ENCODE data around the gene SLC25A33.

The SLC25A33 gene

DNA sequence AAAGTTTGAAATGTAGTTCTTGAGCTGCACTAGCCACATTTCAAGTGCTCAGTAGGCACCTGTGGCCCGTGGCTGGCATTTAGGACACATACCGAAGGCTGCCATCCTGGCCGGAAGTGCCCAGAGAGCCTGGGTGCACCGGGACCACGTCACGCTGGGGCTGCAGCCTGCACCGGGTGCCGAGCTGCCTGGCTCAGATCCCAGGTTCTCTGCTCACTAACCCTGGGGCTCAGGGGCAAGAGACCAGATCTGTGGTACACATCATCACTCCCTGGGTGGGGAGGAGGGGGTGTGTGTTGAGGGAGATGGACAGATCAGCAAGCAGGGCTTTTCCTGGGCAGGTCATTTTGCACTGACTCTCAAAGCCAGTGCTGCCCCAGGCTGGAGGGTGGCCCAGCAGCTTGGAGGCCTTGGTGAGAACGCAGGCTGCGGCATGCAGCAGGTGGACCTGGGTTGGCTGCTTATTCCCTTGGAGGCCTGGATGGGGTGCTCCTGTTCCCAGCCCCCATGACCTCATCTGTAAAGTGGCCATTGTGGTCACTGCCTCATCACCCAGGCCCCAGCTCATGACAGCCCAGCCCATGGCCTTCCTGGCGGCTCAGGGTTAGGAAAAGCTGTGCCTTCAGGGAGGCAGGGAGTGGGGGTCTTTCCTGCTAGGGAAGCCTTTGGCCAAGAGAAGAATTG is 73.0 kb downstream of the SLC25A33 start:
- DNase-seq (ENCODE audit: low read depth): no peak
- no peak overlapping the region for H3K4me3 ChIP-seq (ENCODE audit: low read depth, low read length)

DNA sequence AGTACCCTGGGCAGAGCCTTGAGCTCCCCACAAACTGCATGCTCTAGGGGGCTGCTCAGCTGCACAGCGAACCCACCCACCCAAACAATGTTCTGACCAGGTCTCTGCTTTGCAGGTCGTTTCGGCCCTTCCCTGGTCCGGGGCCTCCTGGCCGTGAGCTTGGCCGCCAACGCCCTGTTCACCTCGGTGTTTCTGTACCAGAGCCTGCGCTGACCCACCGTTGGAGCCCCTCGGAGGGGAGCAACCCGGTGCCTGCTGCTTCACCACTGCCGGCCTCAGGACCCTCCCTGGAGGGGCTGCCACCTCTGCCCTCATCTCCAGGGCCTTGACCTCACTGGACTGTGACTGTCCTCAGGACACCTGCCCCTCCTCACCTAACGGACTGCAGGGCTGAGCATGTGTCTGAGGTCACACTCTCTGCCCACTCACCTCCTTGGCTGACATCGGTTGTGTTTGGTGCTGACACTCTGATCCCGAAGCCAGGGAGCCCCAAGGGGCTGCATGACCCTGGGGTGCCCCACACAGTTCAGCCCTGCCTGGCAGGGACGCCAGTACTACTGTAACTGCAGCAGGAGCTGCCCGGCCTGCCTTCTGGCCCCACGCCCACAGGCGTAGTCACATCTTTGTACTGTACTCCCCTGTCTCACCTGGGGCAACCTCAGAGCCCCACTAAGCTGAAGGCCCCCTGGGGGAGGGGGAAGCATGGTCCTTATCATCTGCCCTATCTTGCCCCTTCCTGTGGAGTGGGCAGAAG is 73.8 kb downstream of the SLC25A33 start:
- DNase-seq (ENCODE audit: low read depth): no peak
- no peak overlapping the region for H3K4me3 ChIP-seq (ENCODE audit: low read depth, low read length)
- TF ChIP-seq, protein P1, sequence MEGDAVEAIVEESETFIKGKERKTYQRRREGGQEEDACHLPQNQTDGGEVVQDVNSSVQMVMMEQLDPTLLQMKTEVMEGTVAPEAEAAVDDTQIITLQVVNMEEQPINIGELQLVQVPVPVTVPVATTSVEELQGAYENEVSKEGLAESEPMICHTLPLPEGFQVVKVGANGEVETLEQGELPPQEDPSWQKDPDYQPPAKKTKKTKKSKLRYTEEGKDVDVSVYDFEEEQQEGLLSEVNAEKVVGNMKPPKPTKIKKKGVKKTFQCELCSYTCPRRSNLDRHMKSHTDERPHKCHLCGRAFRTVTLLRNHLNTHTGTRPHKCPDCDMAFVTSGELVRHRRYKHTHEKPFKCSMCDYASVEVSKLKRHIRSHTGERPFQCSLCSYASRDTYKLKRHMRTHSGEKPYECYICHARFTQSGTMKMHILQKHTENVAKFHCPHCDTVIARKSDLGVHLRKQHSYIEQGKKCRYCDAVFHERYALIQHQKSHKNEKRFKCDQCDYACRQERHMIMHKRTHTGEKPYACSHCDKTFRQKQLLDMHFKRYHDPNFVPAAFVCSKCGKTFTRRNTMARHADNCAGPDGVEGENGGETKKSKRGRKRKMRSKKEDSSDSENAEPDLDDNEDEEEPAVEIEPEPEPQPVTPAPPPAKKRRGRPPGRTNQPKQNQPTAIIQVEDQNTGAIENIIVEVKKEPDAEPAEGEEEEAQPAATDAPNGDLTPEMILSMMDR (IDR thresholded peaks at IDR 0.05; ENCODE audit: insufficient read depth, low read depth, low read length, missing control alignments): no peak

More for the DNA sequence above, 73.0 kb downstream of the SLC25A33 start:
- TF ChIP-seq, protein P1 (IDR thresholded peaks at IDR 0.05; ENCODE audit: insufficient read depth, low read depth, low read length, missing control alignments): no peak

DNA sequence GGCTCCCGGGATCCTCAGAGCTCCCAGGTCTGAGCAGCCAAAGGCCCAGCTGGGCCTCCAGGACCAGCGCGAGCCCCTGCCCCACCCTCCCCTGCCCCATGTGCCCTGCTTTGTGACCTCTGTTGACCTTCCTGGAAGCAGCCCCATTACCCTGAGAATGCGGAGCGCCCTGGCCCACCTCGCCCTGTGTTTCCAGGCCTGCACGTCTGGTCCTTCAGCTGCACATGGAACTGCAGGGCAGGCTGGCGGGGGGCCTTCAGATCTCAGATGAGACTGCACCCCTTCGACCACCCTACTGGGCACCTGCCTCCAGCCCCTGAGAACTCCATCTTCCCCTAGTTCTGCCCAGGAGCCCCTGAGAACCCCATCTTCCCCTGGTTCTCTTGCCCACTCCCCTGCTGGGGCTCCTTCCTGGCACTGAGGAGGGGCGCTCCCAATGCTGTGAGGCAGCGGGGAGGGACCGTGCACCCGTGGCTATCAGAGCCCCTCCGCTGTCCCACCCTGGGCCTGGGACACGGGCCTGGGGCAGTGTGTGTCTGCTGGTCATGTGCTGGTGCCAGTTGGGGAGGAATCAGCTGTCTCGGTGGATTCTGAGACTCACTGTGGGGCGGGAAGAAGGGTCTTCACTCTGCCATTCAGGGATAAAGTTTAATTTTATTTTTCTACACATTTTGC is 74.5 kb downstream of the SLC25A33 start:
- DNase-seq (ENCODE audit: low read depth): no peak
- H3K4me3 ChIP-seq (ENCODE audit: low read depth, low read length): no peak overlapping the region
- TF ChIP-seq, protein P1 (IDR thresholded peaks at IDR 0.05; ENCODE audit: insufficient read depth, low read depth, low read length, missing control alignments): no peak

DNA sequence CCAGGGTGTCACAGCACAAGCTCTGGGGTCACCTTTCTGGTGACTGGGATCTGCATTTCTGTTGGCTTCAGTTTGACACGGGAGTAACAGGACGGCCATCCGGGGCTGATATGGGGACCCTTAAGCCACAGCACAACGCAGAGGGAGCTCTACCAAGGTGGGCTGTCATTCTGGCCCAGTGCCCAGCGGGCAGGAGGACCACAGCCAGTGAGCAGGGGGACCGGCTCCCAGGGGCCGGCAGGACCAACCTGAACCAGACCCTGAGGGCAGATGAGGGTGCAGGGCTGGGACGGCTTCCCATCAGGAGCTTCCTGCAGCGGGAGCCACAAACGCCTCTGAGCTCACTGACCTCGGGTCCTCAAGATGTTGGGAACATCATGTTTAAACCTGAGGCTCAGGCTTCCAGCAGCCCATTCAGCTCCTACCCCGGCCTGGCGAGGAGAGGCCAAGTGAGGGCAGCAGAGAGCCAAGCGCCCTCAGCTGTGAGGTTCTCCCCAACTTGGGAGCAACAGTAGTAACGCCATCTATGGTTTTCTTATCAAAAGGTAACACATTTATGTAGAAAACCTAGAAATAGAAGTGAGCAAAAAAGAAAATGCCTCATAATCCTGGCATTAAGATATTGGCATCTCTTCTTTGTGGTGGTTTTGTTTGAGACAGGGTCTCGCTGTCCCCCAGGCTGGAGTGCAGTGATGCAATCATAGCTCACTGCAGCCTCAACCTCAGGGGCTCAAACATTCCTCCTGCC is 76.2 kb downstream of the SLC25A33 start:
- H3K4me3 ChIP-seq (ENCODE audit: low read depth, low read length): no peak overlapping the region
- TF ChIP-seq, protein P1 (IDR thresholded peaks at IDR 0.05; ENCODE audit: insufficient read depth, low read depth, low read length, missing control alignments): peak; percentile 80
- DNase-seq (ENCODE audit: low read depth): peak; percentile 72

DNA sequence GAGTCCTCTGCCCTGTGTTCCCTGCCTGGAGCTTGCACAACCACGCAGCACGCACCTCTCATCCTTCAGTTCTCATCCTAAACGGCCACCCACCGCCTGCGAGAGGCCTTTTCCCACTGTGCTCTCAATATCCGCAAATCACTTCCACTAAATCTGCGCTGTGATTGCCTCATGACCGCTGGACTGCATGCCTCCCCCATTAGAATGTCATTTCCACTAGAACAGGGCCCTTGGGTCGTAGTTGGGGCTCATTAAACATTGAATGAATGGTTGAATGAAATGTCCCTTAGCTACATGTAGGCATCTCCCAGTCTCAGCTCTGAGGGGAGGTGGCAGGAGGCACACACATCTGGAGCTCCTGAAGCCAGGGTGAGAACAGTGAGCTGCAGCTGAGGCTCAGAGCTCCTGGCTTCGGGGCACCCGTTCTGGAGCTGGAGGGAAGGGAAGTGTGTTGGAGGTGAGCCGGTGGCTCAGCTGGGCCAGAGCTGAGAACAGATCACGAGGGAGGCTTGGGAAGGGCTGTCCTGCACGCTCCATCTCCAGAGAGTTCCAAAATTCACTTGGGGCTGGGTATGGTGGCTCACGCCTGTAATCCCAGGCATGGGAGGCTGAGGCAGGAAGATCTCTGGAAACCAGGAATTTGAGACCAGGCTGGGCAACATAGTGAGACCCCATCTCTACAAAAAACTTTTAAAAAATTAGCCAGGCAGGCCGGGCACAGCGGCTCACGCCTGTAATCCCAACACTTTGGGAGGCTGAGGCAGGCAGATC is 79.8 kb downstream of the SLC25A33 start:
- DNase-seq (ENCODE audit: low read depth): no peak
- no peak overlapping the region for H3K4me3 ChIP-seq (ENCODE audit: low read depth, low read length)
- TF ChIP-seq, protein P1 (IDR thresholded peaks at IDR 0.05; ENCODE audit: insufficient read depth, low read depth, low read length, missing control alignments): no peak

DNA sequence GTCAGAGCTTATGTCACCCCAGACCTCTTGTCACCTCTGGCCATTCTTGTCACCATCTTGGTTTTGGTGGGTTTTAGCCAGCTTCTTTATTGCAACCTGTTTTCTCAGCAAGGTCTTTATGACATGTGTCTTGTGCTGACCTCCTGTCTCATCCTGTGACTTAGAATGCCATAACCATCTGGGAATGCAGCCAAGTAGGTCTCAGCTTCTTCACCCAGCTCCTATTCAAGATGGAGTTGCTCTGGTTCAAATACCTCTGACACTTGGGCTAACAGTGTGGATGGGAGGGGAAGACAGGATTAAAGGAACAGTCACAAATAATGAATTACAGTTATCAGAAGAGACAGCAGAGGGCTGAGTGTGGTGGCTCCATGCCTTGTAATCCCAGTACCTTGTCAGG is 81.8 kb downstream of the SLC25A33 start:
- no peak overlapping the region for H3K4me3 ChIP-seq (ENCODE audit: low read depth, low read length)
- TF ChIP-seq, protein P1 (IDR thresholded peaks at IDR 0.05; ENCODE audit: insufficient read depth, low read depth, low read length, missing control alignments): no peak
- DNase-seq (ENCODE audit: low read depth): no peak
